ENCODE measurements around the gene INPP5D. TPM values are rescaled to one million over a fixed set of nuclear protein-coding genes. Genes with fewer than 3 reads are reported as not detected.
A peak's percentile ranks its signal among the peaks of the same experiment; 100 is the strongest.

Gene INPP5D
- total RNA-seq, 2 experiments from 2014 or later: 79.5 to 92.6 TPM

DNA sequence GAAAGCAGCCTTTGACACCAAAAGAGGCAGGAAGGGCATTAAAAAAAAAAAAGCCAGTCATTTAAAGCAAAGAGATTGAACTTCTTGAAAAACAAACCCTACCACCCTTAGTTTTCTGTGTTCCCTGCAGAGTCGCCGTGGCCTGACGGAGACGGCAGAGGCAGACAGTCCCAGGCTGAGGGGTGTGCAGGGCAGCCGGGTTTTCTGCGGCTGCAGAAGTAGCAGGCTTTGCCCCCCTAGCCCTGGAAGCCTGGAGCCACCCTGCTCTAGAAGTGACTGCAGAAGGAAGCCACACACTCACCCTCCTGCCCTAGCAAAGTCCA is 2.8 kb downstream of the INPP5D start:
- H2AFZ ChIP-seq (ENCODE audit: low read length): no peak overlapping the region
- peaks cover 52% of the 10 kb centered on the region for H3K79me2 ChIP-seq (ENCODE audit: insufficient read depth, low read depth, low read length)
- ChIA-PET CTCF (ENCODE audit: unreplicated experiment) (no interaction called here), POLR2A (no interaction called here)
- peaks cover 48% of the 10 kb centered on the region for H3K36me3 ChIP-seq (ENCODE audit: insufficient read depth, low read length)
- peak overlapping the region; percentile 81 for H3K4me3 ChIP-seq (ENCODE audit: low read depth, low read length, poor library complexity, severe bottlenecking)
- TF ChIP-seq EZH2phosphoT487 (IDR thresholded peaks at IDR 0.05; ENCODE audit: borderline replicate concordance, low read depth, low read length): no peak
- TF ChIP-seq, protein P1, sequence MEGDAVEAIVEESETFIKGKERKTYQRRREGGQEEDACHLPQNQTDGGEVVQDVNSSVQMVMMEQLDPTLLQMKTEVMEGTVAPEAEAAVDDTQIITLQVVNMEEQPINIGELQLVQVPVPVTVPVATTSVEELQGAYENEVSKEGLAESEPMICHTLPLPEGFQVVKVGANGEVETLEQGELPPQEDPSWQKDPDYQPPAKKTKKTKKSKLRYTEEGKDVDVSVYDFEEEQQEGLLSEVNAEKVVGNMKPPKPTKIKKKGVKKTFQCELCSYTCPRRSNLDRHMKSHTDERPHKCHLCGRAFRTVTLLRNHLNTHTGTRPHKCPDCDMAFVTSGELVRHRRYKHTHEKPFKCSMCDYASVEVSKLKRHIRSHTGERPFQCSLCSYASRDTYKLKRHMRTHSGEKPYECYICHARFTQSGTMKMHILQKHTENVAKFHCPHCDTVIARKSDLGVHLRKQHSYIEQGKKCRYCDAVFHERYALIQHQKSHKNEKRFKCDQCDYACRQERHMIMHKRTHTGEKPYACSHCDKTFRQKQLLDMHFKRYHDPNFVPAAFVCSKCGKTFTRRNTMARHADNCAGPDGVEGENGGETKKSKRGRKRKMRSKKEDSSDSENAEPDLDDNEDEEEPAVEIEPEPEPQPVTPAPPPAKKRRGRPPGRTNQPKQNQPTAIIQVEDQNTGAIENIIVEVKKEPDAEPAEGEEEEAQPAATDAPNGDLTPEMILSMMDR (conservative IDR thresholded peaks at IDR 0.05; ENCODE audit: low read length): no peak
- no peak for DNase-seq (ENCODE audit: low spot score)
- H3K9me3 ChIP-seq (ENCODE audit: low read length): no peaks in the 10 kb centered on the region; the same call in 1 of the 2 replicates
- intact Hi-C loops (cut with micrococcal nuclease; ENCODE audit: unreplicated experiment): loop anchor here (2.0 to 5.0 kb wide), 2 partner anchors 14 to 164 kb away; no protein-coding TSS in a partner anchor
- peak overlapping the region; percentile 98 for H3K4me2 ChIP-seq (ENCODE audit: low read length)
- peaks cover 42% of the 10 kb centered on the region for H3K4me1 ChIP-seq (ENCODE audit: insufficient read depth, low read length, poor library complexity, severe bottlenecking)
- H3K9me2 ChIP-seq (ENCODE audit: insufficient read depth, low read length): no peaks in the 10 kb centered on the region
- H4K20me1 ChIP-seq (ENCODE audit: insufficient read depth, low read length): peaks cover 29% of the 10 kb centered on the region
- H3K27ac ChIP-seq (ENCODE audit: low read depth, low read length, poor library complexity, severe bottlenecking): peak overlapping the region; percentile 87
- no TSS peak for BruUV-seq (replicated peaks)

- BruUV-seq (replicated peaks): no TSS peak
- peaks cover 43% of the 10 kb centered on the region for H3K4me1 ChIP-seq (ENCODE audit: insufficient read depth, low read length, poor library complexity, severe bottlenecking)
- POLR2A ChIA-PET: interaction anchor here (1.0 kb wide), 1 partner anchor 15 kb away, joined by 3 read pairs; no protein-coding TSS in a partner anchor
- peak overlapping the region; percentile 87 for H3K27ac ChIP-seq (ENCODE audit: low read depth, low read length, poor library complexity, severe bottlenecking)
- H3K4me2 ChIP-seq (ENCODE audit: low read length): peak overlapping the region; percentile 98
- peak overlapping the region; percentile 81 for H3K4me3 ChIP-seq (ENCODE audit: low read depth, low read length, poor library complexity, severe bottlenecking)
- H3K36me3 ChIP-seq (ENCODE audit: insufficient read depth, low read length): peaks cover 50% of the 10 kb centered on the region
- no peaks in the 10 kb centered on the region for H3K9me2 ChIP-seq (ENCODE audit: insufficient read depth, low read length)
- CTCF ChIA-PET (ENCODE audit: unreplicated experiment): interaction anchor here (0.8 kb wide), 1 partner anchor 11 kb away, joined by 3 read pairs; no protein-coding TSS in a partner anchor
- peak; percentile 93 for DNase-seq (ENCODE audit: low spot score)
- intact Hi-C loops (cut with micrococcal nuclease; ENCODE audit: unreplicated experiment): loop anchor here (2.0 to 5.0 kb wide), 2 partner anchors 13 to 164 kb away; no protein-coding TSS in a partner anchor
- H3K79me2 ChIP-seq (ENCODE audit: insufficient read depth, low read depth, low read length): peaks cover 54% of the 10 kb centered on the region
- no peak overlapping the region for H2AFZ ChIP-seq (ENCODE audit: low read length)
- TF ChIP-seq EZH2phosphoT487 (IDR thresholded peaks at IDR 0.05; ENCODE audit: borderline replicate concordance, low read depth, low read length): no peak
- TF ChIP-seq, protein P1 (conservative IDR thresholded peaks at IDR 0.05; ENCODE audit: low read length): peak; percentile 51; the same call in 1 of the 2 replicates
- no peaks in the 10 kb centered on the region; the same call in 1 of the 2 replicates for H3K9me3 ChIP-seq (ENCODE audit: low read length)
- H4K20me1 ChIP-seq (ENCODE audit: insufficient read depth, low read length): peaks cover 29% of the 10 kb centered on the region
These were observed 3.3 kb downstream of the INPP5D start for GRCh38 chr2:233063269-233063975.

DNA sequence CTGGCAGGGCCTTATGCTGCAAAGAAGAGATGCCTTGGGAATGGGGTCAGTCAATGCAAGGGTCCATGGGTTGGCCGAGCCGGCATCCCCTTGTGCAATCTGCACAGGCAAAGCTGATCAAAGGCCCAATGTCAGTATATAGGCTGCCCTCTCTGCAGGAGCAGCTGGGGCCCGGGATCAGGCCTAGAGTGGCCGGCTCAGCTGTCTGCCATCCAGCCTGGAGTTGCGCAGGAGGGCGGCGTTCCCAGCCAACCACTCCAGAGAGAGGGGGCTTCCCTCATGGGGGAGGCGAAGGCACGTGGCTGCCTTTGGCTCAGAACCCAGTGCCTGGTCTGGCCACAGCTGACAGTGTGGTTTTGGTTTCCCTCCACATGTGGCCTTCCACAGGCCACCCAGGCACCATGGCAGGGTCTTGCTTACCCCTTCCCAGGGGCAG is 3.9 kb downstream of the INPP5D start:
- Histone ChIP-seq H3K4me2 (ENCODE audit: low read length) (peak overlapping the region; percentile 98), H3K79me2 (ENCODE audit: insufficient read depth, low read depth, low read length) (peaks cover 60% of the 10 kb centered on the region)

More for the DNA sequence above, 3.9 kb downstream of the INPP5D start:
- BruUV-seq (replicated peaks): no TSS peak
- no peak overlapping the region for H2AFZ ChIP-seq (ENCODE audit: low read length)
- no peaks in the 10 kb centered on the region; the same call in 1 of the 2 replicates for H3K9me3 ChIP-seq (ENCODE audit: low read length)
- ChIA-PET POLR2A (interaction anchor here (1.0 to 1.1 kb wide), 2 partner anchors 15 to 160 kb away, joined by 3 to 4 read pairs; no protein-coding TSS in a partner anchor), CTCF (ENCODE audit: unreplicated experiment) (interaction anchor here (0.8 kb wide), 1 partner anchor 10 kb away, joined by 3 read pairs; no protein-coding TSS in a partner anchor)
- peak overlapping the region; percentile 81 for H3K4me3 ChIP-seq (ENCODE audit: low read depth, low read length, poor library complexity, severe bottlenecking)
- intact Hi-C loops (cut with micrococcal nuclease; ENCODE audit: unreplicated experiment): loop anchor here (2.0 to 5.0 kb wide), 2 partner anchors 13 to 163 kb away; no protein-coding TSS in a partner anchor
- DNase-seq (ENCODE audit: low spot score): no peak
- TF ChIP-seq EZH2phosphoT487 (IDR thresholded peaks at IDR 0.05; ENCODE audit: borderline replicate concordance, low read depth, low read length): no peak
- TF ChIP-seq, protein P1 (conservative IDR thresholded peaks at IDR 0.05; ENCODE audit: low read length): no peak
- H3K9me2 ChIP-seq (ENCODE audit: insufficient read depth, low read length): no peaks in the 10 kb centered on the region
- H4K20me1 ChIP-seq (ENCODE audit: insufficient read depth, low read length): peaks cover 29% of the 10 kb centered on the region
- H3K27ac ChIP-seq (ENCODE audit: low read depth, low read length, poor library complexity, severe bottlenecking): no peak overlapping the region
- peaks cover 48% of the 10 kb centered on the region for H3K4me1 ChIP-seq (ENCODE audit: insufficient read depth, low read length, poor library complexity, severe bottlenecking)
- H3K36me3 ChIP-seq (ENCODE audit: insufficient read depth, low read length): peaks cover 50% of the 10 kb centered on the region

Data from OCI-LY7 (cell line).